Measurements from ENCODE around the gene STRIT1.
"Not testable (repeated sequence)": the region's sequence is repeated elsewhere in the genome, so short reads cannot be mapped to it uniquely, and the experiment has no call there.

- not testable (repeated sequence) for TF ChIP-seq IRF3 (IDR thresholded peaks at IDR 0.05); FOXM1 (IDR thresholded peaks at IDR 0.05; ENCODE audit: low read depth, low read length)
Measured at GRCh38 chr3:155276089-155276488, 17.4 kb downstream of the STRIT1 start.
